GM12892 (cell line): ENCODE measurements around the gene RASL10B.

ENCODE experiments used
- DNase-seq: peaks from one replicate; pipeline ENCODE4 v3.0.0; 2011; ENCODE audit not compliant: insufficient read length
- FAIRE-seq: peaks from 2 replicates; lab custom pipeline; 2011; peaks lifted over from hg19 to GRCh38; lab: Jason Lieb, UNC
- POLR2A ChIP-seq: IDR thresholded peaks from 2 replicates; pipeline ENCODE4 v1.6.1; 2011; ENCODE audit warnings: low read depth, low read length, control low read depth
- POLR2AphosphoS5 ChIP-seq: IDR thresholded peaks from 2 replicates; pipeline ENCODE4 v1.6.1; 2011; ENCODE audit warnings: low read depth, low read length, control low read depth
- TAF1 ChIP-seq: IDR thresholded peaks from 2 replicates; pipeline ENCODE4 v1.6.1; 2011; ENCODE audit warnings: low read depth, mild to moderate bottlenecking, control low read depth, low read length, borderline replicate concordance

Gene RASL10B

DNA sequence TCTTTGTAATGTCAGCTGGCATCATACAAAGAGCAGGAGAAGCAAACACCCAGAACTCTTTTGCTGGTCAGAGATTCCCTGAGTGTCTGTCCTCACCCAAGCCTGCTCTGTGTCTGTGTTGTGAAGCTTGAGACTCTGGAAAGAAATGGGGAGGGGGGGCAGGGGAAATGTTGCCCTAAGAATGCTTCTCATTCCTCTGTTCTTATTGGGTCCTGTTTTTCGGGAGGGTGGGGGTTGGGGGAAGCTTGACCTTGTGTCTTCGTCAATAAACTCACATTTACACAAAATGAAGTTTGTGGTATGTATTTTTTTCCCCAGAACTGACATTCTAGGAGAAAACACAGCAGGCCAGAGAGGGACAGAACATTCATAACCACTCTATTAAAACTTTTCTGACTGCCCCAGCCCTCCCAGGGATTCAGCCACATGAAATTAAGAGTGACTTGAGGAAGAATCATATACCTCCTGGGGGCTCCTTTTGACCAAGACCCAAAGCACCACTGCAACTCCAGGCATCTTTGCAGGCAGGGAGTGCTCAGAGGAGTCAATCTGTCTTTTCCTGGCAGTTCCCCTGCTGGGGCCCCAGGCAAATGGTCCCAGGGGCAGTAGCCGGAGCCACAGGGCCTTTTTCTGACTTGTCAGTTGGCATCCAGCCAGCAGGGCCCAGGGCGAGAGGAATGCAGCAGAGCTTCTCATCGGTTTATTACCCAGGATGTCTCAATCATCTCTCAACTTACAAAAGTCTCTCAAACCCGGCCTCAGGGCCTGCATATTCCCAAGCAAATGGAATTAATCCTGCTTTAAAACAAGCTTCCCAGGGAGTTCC, 5.1 kb upstream of the RASL10B start:
- TF ChIP-seq POLR2AphosphoS5 (no peak), POLR2A (no peak), TAF1 (no peak)
- no peak for DNase-seq
- no peak for FAIRE-seq

DNA sequence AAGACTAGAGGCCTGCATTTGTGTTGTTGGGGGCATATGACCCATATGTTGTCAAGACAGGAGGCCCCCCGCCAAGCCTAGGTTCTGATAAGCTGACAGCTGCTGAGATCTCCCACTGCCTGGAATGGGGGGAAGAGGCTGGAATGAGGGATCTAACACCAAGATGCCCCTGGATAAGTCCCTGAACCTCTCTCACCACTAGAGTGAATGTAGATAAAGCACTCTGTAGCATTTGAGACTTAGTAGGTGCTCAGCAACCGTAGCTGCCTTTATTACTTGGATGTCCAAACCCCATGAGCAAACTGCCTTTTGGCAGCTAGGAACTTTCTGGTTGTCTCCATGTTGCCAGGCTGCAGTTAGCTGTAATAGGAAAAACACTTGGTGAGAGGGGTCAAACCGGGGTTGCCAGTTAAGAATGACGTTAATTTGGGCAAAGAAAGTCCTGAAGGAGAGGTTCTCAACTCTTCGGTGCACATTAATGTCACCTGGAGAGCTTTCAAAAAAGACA, 4.4 kb upstream of the RASL10B start:
- FAIRE-seq (no peak), DNase-seq (no peak)

DNA sequence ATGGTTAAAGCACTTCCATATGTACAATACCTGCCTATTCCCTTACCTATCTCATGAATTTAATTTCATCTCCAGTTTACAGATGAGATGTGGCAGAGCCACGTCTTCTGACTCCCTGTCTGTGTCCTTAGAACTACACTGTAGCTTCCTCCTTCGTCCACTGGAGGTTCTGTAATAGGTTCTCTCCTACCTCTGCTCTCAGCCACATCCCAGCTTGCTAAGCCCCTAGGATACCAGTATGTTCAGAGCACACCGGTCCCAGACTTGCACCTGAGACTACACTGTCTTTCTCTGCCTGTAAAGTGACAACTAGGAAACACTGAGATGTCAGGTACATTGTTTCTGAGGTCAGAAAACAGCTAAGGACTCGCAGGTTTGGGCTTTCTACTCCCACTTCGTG, 3.8 kb upstream of the RASL10B start:
- TF ChIP-seq POLR2AphosphoS5 = no peak
- no peak for TF ChIP-seq POLR2A
- TF ChIP-seq TAF1 = no peak
- FAIRE-seq = no peak
- DNase-seq = no peak

More for the DNA sequence above, 4.4 kb upstream of the RASL10B start:
- TF ChIP-seq TAF1 (no peak), POLR2AphosphoS5 (no peak), POLR2A (no peak)

DNA sequence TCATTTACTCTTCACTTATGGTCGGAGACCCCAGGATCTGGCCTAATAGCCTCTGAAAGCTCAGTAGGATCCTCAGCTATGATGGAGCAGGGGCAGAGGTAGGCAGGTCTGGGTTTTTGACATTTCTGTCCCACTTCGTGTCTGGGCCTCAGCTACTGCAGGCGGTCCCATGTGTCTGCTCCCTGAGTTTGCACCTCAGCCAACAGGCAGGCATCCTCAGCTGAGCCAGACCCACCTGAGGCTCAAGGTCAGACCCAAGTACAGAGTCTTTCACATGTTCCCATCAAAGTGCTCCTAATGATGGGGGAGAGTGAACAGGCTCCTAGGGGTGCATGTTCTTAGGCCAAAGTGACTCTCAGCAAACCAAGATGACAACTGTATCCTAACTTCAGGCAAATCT, 2.9 kb upstream of the RASL10B start:
- TF ChIP-seq TAF1 = no peak
- no peak for TF ChIP-seq POLR2AphosphoS5
- no peak for TF ChIP-seq POLR2A
- FAIRE-seq (no peak), DNase-seq (no peak)

DNA sequence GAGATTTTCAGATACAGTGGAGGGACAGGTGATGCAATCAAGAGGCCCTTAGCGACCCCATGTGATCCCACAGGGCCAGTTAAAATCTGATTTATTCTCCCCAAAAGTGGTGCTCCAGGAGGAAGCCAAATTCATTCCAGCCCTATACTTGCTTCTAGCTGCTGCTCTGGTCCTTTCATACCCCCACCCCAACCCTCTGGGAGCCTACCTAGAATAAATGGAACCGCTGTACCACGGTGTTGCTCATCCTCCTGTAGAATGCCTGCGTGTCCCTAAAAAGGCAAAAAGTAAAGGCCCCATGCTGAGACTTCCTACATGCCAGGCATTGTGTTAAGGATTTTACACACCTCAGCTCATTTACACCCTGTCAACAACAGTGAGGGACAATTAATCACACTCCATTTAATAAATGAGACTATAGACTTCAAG, 2.0 kb upstream of the RASL10B start:
- FAIRE-seq (no peak), DNase-seq (no peak)
- TF ChIP-seq POLR2AphosphoS5 (no peak), POLR2A (no peak), TAF1 (no peak)

DNA sequence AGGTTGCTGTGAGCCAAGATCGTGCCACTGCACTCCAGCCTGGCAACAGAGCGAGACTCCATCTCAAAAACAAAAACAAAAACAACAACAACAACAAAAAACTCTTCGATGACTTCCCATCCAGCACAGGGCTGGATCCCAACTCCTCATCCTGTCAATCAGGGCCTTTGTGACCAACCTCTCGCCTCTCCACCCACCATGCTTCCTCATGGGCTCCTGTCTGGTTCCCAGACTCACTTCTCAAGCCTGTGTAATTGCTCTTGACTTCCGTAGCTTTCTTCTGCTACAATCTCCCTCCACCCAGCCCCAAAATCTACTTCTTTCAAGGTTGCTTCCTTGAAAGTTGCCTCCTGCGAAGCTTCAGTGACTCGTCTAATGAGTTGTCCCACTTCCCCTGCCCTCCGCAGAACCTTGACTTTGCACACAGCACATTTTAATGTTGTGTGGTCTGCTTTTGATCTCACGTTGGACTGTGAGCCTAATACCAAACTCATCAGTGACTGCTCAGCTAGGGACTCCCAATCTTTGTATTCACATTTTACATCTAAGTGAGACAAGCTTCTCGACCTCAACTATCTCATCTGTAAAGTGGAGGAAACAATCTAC, 936 bp upstream of the RASL10B start:
- DNase-seq (no peak), FAIRE-seq (no peak)
- no peak for TF ChIP-seq POLR2AphosphoS5
- TF ChIP-seq TAF1 = no peak
- no peak for TF ChIP-seq POLR2A

DNA sequence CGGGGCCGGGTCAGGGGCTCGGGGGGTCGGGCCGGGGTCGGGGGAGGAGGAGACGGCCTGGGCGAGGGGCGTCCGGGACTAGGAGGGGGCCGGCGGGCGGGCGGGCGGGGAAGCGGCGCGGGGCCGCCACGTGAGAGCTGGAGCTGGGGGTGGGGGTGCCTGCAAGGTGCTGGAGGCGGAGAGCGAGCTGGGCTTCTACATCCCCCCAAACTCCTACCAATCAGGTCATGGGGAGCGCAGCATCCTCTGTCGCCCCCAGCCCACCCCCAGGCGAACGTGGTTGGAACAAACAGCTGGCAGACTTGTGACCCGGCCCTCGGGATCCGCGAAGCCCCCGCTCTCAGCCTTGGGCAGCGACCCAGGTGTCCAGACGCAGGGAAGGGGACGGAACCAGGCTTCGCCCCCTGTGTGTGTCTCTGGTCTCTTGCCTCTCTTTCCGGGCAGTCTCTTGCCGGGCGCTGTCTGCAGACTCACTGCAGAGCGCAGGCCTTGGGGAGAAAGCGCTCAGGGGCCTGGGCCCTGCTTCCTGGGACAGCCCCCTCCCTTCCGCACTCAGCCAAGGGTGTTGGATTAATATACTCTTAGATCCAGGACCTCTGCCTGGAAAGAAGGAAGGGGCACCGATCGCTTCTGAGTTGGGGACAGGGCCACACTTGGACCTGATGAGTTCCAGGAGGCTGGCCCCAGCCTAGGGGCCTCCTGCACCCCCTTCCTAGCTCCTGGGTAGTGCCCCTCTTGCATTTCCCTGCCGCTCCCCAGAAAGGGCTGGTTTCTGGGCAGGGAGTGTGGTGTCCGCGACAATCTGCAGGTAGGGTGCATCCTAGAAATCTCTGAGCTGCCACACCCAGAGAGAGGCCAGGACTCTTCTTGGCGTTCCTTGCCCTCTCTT, 722 bp downstream of the RASL10B start:
- TF ChIP-seq POLR2A = no peak
- no peak for TF ChIP-seq TAF1
- no peak for TF ChIP-seq POLR2AphosphoS5
- DNase-seq (no peak), FAIRE-seq (no peak)

DNA sequence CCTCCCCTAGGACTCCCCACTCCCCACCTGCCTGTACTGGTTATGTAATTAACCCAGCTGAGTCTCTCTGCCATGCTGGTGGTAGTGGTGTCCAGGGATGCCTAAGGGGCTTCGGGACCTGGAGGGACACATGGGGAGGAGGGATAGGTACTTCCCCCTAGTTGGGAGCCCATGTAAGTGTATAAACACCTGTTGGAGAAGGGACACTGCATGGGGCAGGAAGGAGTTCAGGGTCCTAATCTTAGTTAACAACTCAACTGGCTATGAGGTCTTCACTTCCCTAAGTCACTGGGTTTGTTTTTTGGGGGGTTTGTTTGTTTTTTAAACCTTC, 1.3 kb downstream of the RASL10B start:
- FAIRE-seq (no peak), DNase-seq (no peak)
- TF ChIP-seq TAF1 (no peak), POLR2AphosphoS5 (no peak), POLR2A (no peak)

DNA sequence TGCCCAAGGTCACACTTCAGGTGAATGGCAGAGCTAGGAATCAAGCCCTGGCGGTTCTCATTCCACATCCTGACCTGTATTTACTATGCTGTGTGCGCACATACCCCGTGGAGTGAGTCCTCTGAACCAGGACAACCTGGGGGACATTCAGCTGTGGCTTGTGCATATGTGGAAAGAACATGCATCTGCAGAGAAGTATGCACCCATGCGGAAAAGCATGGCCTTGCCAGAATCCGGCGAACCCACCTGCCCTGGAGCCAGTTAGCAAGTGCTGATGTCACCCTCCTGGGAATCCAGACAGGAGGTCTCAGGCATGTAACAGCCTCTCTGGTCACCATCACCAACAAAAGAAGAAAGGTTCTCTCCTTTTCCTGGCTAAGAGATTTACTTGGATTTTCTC, 1.9 kb downstream of the RASL10B start:
- TF ChIP-seq TAF1 (no peak), POLR2A (no peak), POLR2AphosphoS5 (no peak)
- DNase-seq = no peak
- FAIRE-seq = no peak

DNA sequence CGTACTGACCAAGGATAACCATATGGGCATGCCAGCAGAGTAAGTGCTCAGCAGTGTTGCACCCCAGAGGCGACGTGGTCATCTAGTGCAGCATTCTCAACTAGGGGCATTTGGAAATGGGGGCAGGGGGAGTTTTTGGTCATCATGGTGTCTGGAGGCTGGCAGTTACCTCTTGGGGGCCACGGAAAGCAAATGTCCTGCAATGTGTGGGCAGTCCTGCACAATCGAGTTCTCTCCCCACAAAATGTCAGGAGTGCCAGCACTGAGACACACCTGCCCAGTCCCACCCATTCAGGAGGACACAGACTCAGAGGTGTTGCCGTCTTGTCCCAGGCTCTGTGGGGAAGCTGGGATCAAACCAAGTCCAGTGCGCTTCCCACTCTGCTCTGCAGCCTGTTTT, 3.0 kb downstream of the RASL10B start:
- TF ChIP-seq POLR2A = no peak
- no peak for TF ChIP-seq TAF1
- TF ChIP-seq POLR2AphosphoS5 = no peak
- no peak for FAIRE-seq
- DNase-seq = no peak

DNA sequence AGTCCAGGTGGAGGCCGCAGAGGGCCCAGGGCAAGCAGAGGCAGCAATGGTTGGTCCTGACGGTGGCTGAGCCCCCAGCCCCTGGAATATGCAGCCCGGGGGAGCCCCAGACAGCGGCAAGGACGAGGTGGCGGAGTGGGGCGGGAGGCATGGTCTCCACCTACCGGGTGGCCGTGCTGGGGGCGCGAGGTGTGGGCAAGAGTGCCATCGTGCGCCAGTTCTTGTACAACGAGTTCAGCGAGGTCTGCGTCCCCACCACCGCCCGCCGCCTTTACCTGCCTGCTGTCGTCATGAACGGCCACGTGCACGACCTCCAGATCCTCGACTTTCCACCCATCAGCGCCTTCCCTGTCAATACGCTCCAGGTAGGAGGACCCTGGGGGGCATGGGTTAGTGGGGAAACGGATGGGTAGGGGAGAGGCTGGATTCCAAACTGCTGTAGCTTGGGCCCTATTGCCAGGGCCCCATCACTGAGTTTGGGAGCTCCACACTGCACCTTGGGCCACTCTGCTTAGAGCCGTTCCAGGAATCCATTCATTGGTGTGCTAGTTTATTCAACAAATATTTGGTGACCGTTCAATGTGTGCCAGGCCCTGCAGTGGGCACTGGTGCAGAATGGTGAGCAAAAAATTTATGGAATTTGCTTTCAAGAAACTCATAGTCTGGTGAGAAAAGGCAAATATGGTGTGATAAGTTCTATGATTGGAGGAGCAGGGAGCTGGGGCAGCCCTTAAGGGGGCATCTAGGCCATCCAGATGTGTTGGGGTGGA, 3.8 kb downstream of the RASL10B start:
- DNase-seq = no peak
- FAIRE-seq = no peak
- TF ChIP-seq POLR2A = no peak

DNA sequence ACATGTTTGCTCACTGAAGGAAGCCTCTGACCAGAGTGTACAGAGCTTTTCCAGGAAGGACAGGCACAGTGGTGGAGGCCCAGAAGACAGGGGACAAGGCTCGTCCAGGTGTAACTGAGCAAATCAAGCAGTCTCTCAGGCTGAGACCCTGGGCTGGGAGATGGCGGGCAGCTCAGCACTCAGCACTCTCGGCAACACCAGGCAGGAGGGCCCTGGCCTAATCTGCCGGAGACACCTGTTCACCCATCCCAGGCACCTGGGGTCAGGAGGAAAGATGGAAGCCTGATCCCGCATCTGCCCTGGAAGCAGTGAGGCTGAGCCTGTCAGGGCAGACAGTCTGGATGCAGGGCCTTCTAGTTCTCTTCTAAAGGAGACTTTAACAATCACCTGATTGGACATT, 4.8 kb downstream of the RASL10B start:
- no peak for FAIRE-seq
- no peak for DNase-seq
- TF ChIP-seq TAF1 (no peak), POLR2A (no peak), POLR2AphosphoS5 (no peak)
